ENCODE measurements around the gene TM7SF2.
"Not testable (repeated sequence)": the region's sequence is repeated elsewhere in the genome, so short reads cannot be mapped to it uniquely, and the experiment has no call there.

The TM7SF2 gene

DNA sequence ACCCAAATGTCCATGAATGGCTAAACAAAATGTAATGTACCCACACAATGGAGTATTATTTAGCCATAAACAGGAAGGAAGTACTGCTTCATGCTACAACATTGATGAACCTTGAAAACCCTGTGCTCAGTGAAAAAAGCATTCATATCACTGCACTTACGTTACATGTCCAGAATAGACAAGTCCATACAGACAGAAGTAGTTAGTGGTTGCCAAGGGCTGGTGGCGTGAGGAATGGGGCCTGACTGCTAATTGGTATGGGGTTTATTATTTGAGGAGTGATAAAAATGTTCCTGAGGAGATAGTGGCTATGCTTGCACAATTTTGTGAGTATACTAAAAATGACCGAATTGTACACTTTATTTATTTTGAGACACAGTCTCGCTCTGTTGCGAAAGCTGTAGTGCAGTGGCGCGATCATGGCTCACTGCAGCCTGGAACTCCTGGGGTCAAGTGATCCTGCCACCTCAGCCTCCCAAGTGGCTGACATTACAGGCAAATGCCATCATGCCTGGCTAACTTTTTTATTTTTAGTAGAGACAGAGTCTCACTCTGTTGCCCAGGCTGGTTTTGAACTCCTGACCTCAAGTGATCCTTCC lies 30.3 kb downstream of the TM7SF2 start:
- Mint-ChIP-seq H3K36me3 (ENCODE audit: insufficient read depth) (peaks cover 3% of the 10 kb centered on the region), H3K27ac (ENCODE audit: low read depth) (no peak overlapping the region), H3K4me1 (no peaks in the 10 kb centered on the region), H3K27me3 (peaks cover 16% of the 10 kb centered on the region), H3K9me3 (no peaks in the 10 kb centered on the region), H3K4me3 (no peak overlapping the region)
- DNase-seq (ENCODE audit: low spot score in 2 of 2) (no peak), ATAC-seq (replicated peaks; ENCODE audit: extremely low read depth, poor library complexity, severe bottlenecking) (no peak)

DNA sequence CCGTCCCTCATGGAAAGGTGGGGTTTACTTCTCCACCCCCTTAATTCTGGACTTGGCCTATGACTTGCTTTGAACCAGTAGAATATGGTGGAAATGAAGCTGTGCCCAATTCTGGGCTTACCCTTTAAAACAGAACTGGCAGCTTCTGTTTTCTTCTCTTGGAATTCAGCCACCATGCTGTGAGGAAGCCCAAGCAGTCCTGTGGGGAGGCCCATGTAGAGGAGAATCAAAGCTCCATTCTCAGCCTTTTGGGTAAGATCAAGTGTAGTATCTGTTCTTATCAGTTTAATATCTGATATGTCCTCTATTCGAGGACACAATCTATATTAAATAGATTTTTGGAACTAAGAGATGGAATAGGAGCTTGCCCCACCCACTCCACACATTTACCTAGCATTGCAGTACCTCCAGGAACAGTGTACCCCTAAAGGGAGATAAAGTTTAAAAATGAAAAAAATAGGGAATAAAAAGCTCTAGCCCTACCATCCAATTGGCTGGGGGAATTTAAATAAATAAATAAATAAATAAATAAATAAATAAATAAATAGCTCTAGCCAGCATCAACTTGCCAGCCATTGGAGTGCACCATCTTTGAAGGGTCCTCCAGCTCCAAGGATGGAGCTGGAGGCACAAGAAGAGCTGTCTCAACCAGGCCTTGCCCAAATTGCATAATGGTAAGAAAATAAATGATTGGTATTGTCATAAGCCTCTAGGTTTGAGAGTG lies 35.8 kb downstream of the TM7SF2 start:
- H3K4me3 Mint-ChIP-seq = no peak overlapping the region
- DNase-seq (ENCODE audit: low spot score in 2 of 2) (no peak), ATAC-seq (replicated peaks; ENCODE audit: extremely low read depth, poor library complexity, severe bottlenecking) (no peak)
- H3K27me3 Mint-ChIP-seq = peaks cover 7% of the 10 kb centered on the region
- H3K4me1 Mint-ChIP-seq = no peaks in the 10 kb centered on the region
- peaks cover 5% of the 10 kb centered on the region for H3K36me3 Mint-ChIP-seq (ENCODE audit: insufficient read depth)
- H3K9me3 Mint-ChIP-seq = no peaks in the 10 kb centered on the region
- H3K27ac Mint-ChIP-seq (ENCODE audit: low read depth) = no peak overlapping the region

DNA sequence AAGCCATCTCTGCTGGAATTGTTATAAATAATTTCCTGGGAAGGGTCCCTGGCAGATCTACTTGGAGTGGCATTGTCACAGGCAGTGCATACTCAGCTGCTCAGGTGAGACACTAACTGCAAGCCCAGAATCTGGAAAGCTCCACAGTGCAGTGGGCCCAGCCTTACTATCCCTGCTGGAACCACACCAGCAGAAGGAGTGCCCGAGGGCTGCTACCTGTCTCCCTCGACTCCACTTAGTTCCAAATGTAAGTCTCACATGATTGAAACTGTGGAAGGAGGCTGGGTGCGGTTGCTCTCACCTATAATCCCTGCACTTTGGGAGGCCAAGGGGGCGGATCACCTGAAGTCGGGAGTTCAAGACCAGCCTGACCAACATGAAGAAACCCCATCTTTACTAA lies 37.0 kb downstream of the TM7SF2 start:
- no peak overlapping the region for H3K27ac Mint-ChIP-seq (ENCODE audit: low read depth)
- ATAC-seq (replicated peaks; ENCODE audit: extremely low read depth, poor library complexity, severe bottlenecking) (no peak), DNase-seq (ENCODE audit: low spot score in 2 of 2) (no peak)
- no peaks in the 10 kb centered on the region for H3K4me1 Mint-ChIP-seq
- no peaks in the 10 kb centered on the region for H3K9me3 Mint-ChIP-seq
- H3K4me3 Mint-ChIP-seq = no peak overlapping the region
- peaks cover 7% of the 10 kb centered on the region for H3K27me3 Mint-ChIP-seq
- peaks cover 5% of the 10 kb centered on the region for H3K36me3 Mint-ChIP-seq (ENCODE audit: insufficient read depth)

DNA sequence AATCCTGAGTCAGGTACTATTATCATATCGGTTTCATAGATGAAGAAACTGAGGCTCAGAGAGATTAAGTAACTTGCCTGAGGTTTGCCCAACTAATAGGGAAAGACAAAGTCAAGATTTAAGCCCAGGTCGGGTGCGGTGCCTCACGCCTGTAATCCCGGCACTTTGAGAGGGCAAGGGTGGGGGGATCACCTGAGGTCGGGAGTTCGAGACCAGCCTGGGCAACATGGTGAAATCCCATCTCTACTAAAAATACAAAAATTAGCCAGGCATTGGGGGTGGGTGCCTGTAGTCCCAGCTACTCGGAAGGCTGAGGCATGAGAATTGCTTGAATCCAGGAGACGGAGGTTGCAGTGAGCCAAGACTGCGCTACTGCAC lies 38.4 kb downstream of the TM7SF2 start:
- not testable (repeated sequence) for H3K27me3 Mint-ChIP-seq; H3K9me3 Mint-ChIP-seq; ATAC-seq (replicated peaks; ENCODE audit: extremely low read depth, poor library complexity, severe bottlenecking); H3K36me3 Mint-ChIP-seq (ENCODE audit: insufficient read depth); DNase-seq (ENCODE audit: low spot score in 2 of 2); H3K4me3 Mint-ChIP-seq; H3K4me1 Mint-ChIP-seq; H3K27ac Mint-ChIP-seq (ENCODE audit: low read depth)

- no peaks in the 10 kb centered on the region for H3K9me3 Mint-ChIP-seq
- peaks cover 5% of the 10 kb centered on the region for H3K36me3 Mint-ChIP-seq (ENCODE audit: insufficient read depth)
- H3K4me3 Mint-ChIP-seq = no peak overlapping the region
- no peak overlapping the region for H3K27ac Mint-ChIP-seq (ENCODE audit: low read depth)
- H3K4me1 Mint-ChIP-seq = no peaks in the 10 kb centered on the region
- ATAC-seq (replicated peaks; ENCODE audit: extremely low read depth, poor library complexity, severe bottlenecking) (no peak), DNase-seq (ENCODE audit: low spot score in 2 of 2) (no peak)
- H3K27me3 Mint-ChIP-seq = peaks cover 3% of the 10 kb centered on the region
Observed at GRCh38 chr11:65150509-65151299, 39.0 kb downstream of the TM7SF2 start.

GRCh38 chr11:65151331-65151899 lies 39.7 kb downstream of the TM7SF2 start:
- Mint-ChIP-seq H3K27me3 (no peaks in the 10 kb centered on the region), H3K4me1 (no peaks in the 10 kb centered on the region), H3K9me3 (no peaks in the 10 kb centered on the region), H3K4me3 (no peak overlapping the region), H3K27ac (ENCODE audit: low read depth) (no peak overlapping the region), H3K36me3 (ENCODE audit: insufficient read depth) (peaks cover 3% of the 10 kb centered on the region)
- ATAC-seq (replicated peaks; ENCODE audit: extremely low read depth, poor library complexity, severe bottlenecking) (no peak), DNase-seq (ENCODE audit: low spot score in 2 of 2) (no peak)

- ATAC-seq (replicated peaks; ENCODE audit: extremely low read depth, poor library complexity, severe bottlenecking) = no peak
- Mint-ChIP-seq H3K9me3 (no peaks in the 10 kb centered on the region), H3K27me3 (no peaks in the 10 kb centered on the region), H3K4me3 (no peak overlapping the region), H3K36me3 (ENCODE audit: insufficient read depth) (peaks cover 3% of the 10 kb centered on the region), H3K27ac (ENCODE audit: low read depth) (peak overlapping the region; percentile 33), H3K4me1 (no peaks in the 10 kb centered on the region)
- no peak for DNase-seq (ENCODE audit: low spot score in 2 of 2)
Observed at GRCh38 chr11:65152122-65152521, 40.5 kb downstream of the TM7SF2 start.

DNA sequence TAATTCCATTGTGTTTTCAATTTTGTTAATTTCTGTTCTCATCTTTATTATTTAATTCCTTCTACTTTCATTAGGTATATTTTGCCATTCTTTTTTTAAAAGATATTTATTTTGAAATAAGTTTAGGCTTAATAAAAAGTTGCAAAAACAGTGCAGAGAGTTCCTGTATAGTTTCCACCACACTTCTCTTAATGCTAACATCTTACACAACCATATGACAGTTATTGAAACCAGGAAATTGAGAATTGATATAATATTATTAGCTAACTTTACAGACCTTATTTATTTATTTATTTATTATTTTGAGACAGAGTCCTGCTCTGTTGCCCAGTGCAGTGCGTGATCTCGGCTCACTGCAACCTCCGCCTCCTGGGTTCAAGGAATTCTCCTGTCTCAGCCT lies 44.6 kb downstream of the TM7SF2 start:
- Mint-ChIP-seq H3K9me3 (no peaks in the 10 kb centered on the region), H3K4me1 (no peaks in the 10 kb centered on the region), H3K4me3 (no peak overlapping the region), H3K36me3 (ENCODE audit: insufficient read depth) (no peaks in the 10 kb centered on the region), H3K27ac (ENCODE audit: low read depth) (no peak overlapping the region), H3K27me3 (no peaks in the 10 kb centered on the region)
- DNase-seq (ENCODE audit: low spot score in 2 of 2) (no peak), ATAC-seq (replicated peaks; ENCODE audit: extremely low read depth, poor library complexity, severe bottlenecking) (no peak)

DNA sequence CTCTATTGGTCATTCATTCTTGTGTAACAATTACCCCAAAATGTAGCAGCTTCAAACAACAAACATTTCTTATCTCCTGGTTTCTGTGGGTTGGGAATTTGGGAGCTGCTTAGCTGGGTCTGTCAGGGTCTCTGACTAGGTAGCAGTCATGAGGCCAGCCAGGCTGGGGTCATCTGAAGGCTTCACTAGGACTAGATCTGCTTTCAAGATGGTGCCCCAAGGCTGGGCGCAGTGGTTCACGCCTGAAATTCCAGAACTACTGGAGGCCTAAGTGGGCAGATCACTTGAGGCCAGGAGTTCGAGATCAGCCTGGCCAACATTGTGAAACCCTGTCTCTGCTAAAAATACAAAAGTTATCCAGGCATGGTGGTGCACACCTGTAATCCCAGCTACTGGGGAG lies 45.3 kb downstream of the TM7SF2 start:
- no peak overlapping the region for H3K27ac Mint-ChIP-seq (ENCODE audit: low read depth)
- no peaks in the 10 kb centered on the region for H3K4me1 Mint-ChIP-seq
- no peaks in the 10 kb centered on the region for H3K36me3 Mint-ChIP-seq (ENCODE audit: insufficient read depth)
- ATAC-seq (replicated peaks; ENCODE audit: extremely low read depth, poor library complexity, severe bottlenecking) (no peak), DNase-seq (ENCODE audit: low spot score in 2 of 2) (no peak)
- no peaks in the 10 kb centered on the region for H3K9me3 Mint-ChIP-seq
- H3K4me3 Mint-ChIP-seq = no peak overlapping the region
- H3K27me3 Mint-ChIP-seq = no peaks in the 10 kb centered on the region

GRCh38 chr11:65157336-65157735 lies 45.7 kb downstream of the TM7SF2 start:
- H3K9me3 Mint-ChIP-seq = no peaks in the 10 kb centered on the region
- H3K27me3 Mint-ChIP-seq = no peaks in the 10 kb centered on the region
- no peaks in the 10 kb centered on the region for H3K36me3 Mint-ChIP-seq (ENCODE audit: insufficient read depth)
- no peak for DNase-seq (ENCODE audit: low spot score in 2 of 2)
- no peak for ATAC-seq (replicated peaks; ENCODE audit: extremely low read depth, poor library complexity, severe bottlenecking)
- H3K27ac Mint-ChIP-seq (ENCODE audit: low read depth) = no peak overlapping the region
- H3K4me1 Mint-ChIP-seq = no peaks in the 10 kb centered on the region
- no peak overlapping the region for H3K4me3 Mint-ChIP-seq

DNA sequence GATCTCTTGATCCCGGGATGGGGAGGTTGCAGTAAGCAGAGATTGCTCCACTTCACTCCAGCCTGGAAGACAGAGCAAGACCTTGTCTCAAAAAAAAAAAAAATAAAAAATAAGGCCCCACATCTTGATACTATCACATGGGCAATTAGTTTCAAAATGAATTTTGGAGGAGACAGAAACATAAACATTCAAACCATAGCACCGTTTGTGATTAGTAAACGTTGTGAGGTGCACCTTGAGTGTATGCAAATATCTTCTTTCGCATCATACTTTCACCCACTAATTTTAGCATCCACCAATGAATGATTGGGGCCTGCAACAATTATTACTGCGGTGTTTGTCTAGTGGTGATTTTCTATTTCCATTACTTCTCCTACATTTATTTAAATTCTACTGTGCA lies 47.3 kb downstream of the TM7SF2 start:
- Mint-ChIP-seq H3K9me3 (no peaks in the 10 kb centered on the region), H3K36me3 (ENCODE audit: insufficient read depth) (no peaks in the 10 kb centered on the region), H3K27ac (ENCODE audit: low read depth) (no peak overlapping the region), H3K27me3 (no peaks in the 10 kb centered on the region), H3K4me1 (no peaks in the 10 kb centered on the region), H3K4me3 (no peak overlapping the region)
- DNase-seq (ENCODE audit: low spot score in 2 of 2) = no peak
- no peak for ATAC-seq (replicated peaks; ENCODE audit: extremely low read depth, poor library complexity, severe bottlenecking)

DNA sequence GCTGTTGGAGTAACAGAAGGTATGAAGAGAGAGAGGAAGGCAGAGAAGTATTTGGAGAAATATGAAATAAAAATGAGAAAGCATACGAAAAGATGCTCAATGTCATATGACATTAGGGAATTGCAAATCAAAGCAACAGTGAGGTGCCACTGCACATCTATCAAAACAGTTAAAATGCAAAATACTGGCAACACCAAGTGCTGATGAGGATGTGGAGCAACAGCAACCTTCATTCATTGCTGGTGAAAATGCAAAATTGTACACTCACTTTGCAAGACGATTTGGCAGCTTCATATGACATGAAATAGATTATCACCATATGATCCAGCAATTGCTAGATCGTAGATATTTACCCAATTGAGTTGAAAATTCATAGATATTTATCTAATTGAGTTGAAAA lies 49.0 kb downstream of the TM7SF2 start:
- H3K27ac Mint-ChIP-seq (ENCODE audit: low read depth) = no peak overlapping the region
- H3K27me3 Mint-ChIP-seq = no peaks in the 10 kb centered on the region
- H3K36me3 Mint-ChIP-seq (ENCODE audit: insufficient read depth) = no peaks in the 10 kb centered on the region
- ATAC-seq (replicated peaks; ENCODE audit: extremely low read depth, poor library complexity, severe bottlenecking) (no peak), DNase-seq (ENCODE audit: low spot score in 2 of 2) (no peak)
- H3K9me3 Mint-ChIP-seq = no peaks in the 10 kb centered on the region
- no peak overlapping the region for H3K4me3 Mint-ChIP-seq
- no peaks in the 10 kb centered on the region for H3K4me1 Mint-ChIP-seq

DNA sequence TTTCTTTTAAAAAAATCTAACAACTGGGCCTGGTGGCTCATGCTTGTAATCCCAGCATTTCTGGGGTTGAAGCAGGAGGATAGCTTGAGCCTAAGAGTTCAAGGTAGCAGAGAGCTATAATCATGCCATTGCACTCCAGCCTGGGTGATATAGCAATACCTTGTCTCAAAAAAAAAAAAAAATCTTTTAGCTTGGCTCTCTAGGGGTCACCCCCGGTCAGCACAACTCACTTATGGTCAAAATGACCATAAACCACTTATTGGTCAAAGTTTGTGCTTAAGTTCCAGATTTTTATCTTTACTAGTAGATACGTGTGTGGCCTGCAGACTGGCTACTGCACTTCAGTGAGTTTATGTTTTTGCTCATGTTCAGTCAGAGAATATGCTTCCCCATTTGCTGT lies 52.0 kb downstream of the TM7SF2 start:
- ATAC-seq (replicated peaks; ENCODE audit: extremely low read depth, poor library complexity, severe bottlenecking) (no peak), DNase-seq (ENCODE audit: low spot score in 2 of 2) (no peak)
- Mint-ChIP-seq H3K36me3 (ENCODE audit: insufficient read depth) (no peaks in the 10 kb centered on the region), H3K4me3 (no peak overlapping the region), H3K4me1 (no peaks in the 10 kb centered on the region), H3K27ac (ENCODE audit: low read depth) (no peak overlapping the region), H3K9me3 (no peaks in the 10 kb centered on the region), H3K27me3 (no peaks in the 10 kb centered on the region)

Data from central memory CD8-positive, alpha-beta T cell (primary cell).